HepG2 (cell line): Measurements from ENCODE around the gene PAFAH1B2. TPM values are rescaled to one million over a fixed set of nuclear protein-coding genes. Genes with fewer than 3 reads are reported as not detected.

ENCODE experiments used
- ATAC-seq: fragments of 200-7000 bp; cut with Tn5 transposase; 3 replicates; pipeline ENCODE4 v1.9.1; 2020; ENCODE audit warnings: mild to moderate bottlenecking, moderate library complexity
- BruUV-seq: library from RNA; stranded (reverse); fragments of 400-500 nt; replicated peaks from 2 replicates; lab custom pipeline; 2021; lab: Mats Ljungman, UMichigan
- CTCF ChIA-PET: fragments of 300-600 bp; formaldehyde crosslinking; extraction: SDS; loops from one replicate; lab custom pipeline; 2021; ENCODE audit warnings: low total read pairs, inconsistent platforms, low intra/inter-chr PET ratio; lab: Yijun Ruan, JAX
- POLR2A ChIA-PET: fragments of 350-600 bp; sonication (Branson Sonifier 250); formaldehyde crosslinking; loops from one replicate; lab custom pipeline; 2020; ENCODE audit warnings: antibody characterized with exemption, inconsistent platforms; lab: Yijun Ruan, JAX
- DNase-seq: peaks from one replicate; pipeline ENCODE4 v3.0.0-alpha.2; 2015; ENCODE audit warnings: low spot score
- FAIRE-seq: peaks from 3 replicates; lab custom pipeline; 2011; peaks lifted over from hg19 to GRCh38; lab: Jason Lieb, UNC
- H2AFZ ChIP-seq: one replicate; pipeline ENCODE4 v1.6.1; 2011; ENCODE audit warnings: low read length, inconsistent platforms
- H3K27ac ChIP-seq: fragments of 300-600 bp; 3 replicates; pipeline ENCODE4 v1.8.0; 2011; ENCODE audit warnings: mixed run types, mild to moderate bottlenecking, mixed read lengths, low read length, inconsistent platforms; ENCODE audit not compliant: insufficient read depth; ENCODE audit errors: extremely low read length
- H3K27me3 ChIP-seq, 2 experiments: fragments of 200-600 bp in 1 of 2; 2 replicates in 1 of 2; 3 replicates in 1 of 2; pipeline versions ENCODE4 v1.6.0 to v1.8.0; 2011; ENCODE audit warnings: low read length in 2 of 2, mild to moderate bottlenecking in 2 of 2, moderate library complexity in 2 of 2, inconsistent platforms in 1 of 2; ENCODE audit not compliant: insufficient read depth in 2 of 2, control insufficient read depth in 1 of 2
- H3K36me3 ChIP-seq, 2 experiments: fragments of 200-600 bp in 1 of 2; replicated peaks in 1 of 2; 2 replicates in 1 of 2; 3 replicates in 1 of 2; pipeline versions ENCODE4 v1.5.1 to v1.8.0; 2011; ENCODE audit warnings: low read length in 2 of 2, inconsistent platforms in 1 of 2; ENCODE audit not compliant: insufficient read depth in 2 of 2, control insufficient read depth in 1 of 2
- H3K4me1 ChIP-seq: 2 replicates; pipeline ENCODE4 v1.5.1; 2012; ENCODE audit warnings: low read length, inconsistent platforms; ENCODE audit not compliant: insufficient read depth
- H3K4me2 ChIP-seq: 2 replicates; pipeline ENCODE4 v1.6.0; 2011; ENCODE audit warnings: low read depth, low read length, inconsistent platforms
- H3K4me3 ChIP-seq, 3 experiments: fragments of 200-600 bp in 1 of 3; sonication (generic), shearing (Covaris generic) in 1 of 3; replicated peaks in 1 of 3; 2 replicates each; pipeline ENCODE4 v1.5.1; 2011 to 2016; ENCODE audit warnings: low read length in 3 of 3, inconsistent platforms in 2 of 3, low read depth in 2 of 3, mild to moderate bottlenecking in 2 of 3, control low read depth in 1 of 3, mixed read lengths in 1 of 3; ENCODE audit not compliant: insufficient read depth in 1 of 3
- H3K79me2 ChIP-seq: one replicate; pipeline ENCODE4 v1.6.1; 2011; ENCODE audit warnings: low read length, inconsistent platforms; ENCODE audit not compliant: insufficient read depth
- H3K9ac ChIP-seq: 2 replicates; pipeline ENCODE4 v1.6.0; 2011; ENCODE audit warnings: mild to moderate bottlenecking, low read depth, low read length, inconsistent platforms; ENCODE audit not compliant: insufficient read depth
- H3K9me3 ChIP-seq: 2 replicates; pipeline ENCODE4 v1.5.1; 2012; ENCODE audit warnings: mild to moderate bottlenecking, low read length
- H4K20me1 ChIP-seq: 2 replicates; pipeline ENCODE4 v1.6.0; 2011; ENCODE audit warnings: inconsistent platforms, mild to moderate bottlenecking, low read length, moderate library complexity; ENCODE audit not compliant: insufficient read depth
- ATAD3A ChIP-seq: sonication (generic); formaldehyde crosslinking; IDR thresholded peaks from 2 replicates; pipeline ENCODE4 v1.4.0; 2020; ENCODE audit warnings: missing genetic modification reagents
- GTF2F1 ChIP-seq: fragments of 150-350 bp; IDR thresholded peaks from 2 replicates; pipeline ENCODE4 v1.6.1; 2014; ENCODE audit warnings: low read length
- HIVEP1 ChIP-seq: sonication (generic); formaldehyde crosslinking; IDR thresholded peaks from 2 replicates; pipeline ENCODE4 v1.4.0; 2020; ENCODE audit warnings: mild to moderate bottlenecking, missing genetic modification reagents
- IKZF4 ChIP-seq: sonication (generic); formaldehyde crosslinking; IDR thresholded peaks from 2 replicates; pipeline ENCODE4 v1.5.1; 2020; ENCODE audit warnings: borderline replicate concordance, mild to moderate bottlenecking, low read depth, missing genetic modification reagents; ENCODE audit errors: not compliant biosample characterization
- MLX ChIP-seq: IDR thresholded peaks from 2 replicates; pipeline ENCODE4 v1.6.1; 2016
- MTA1 ChIP-seq: sonication (generic); formaldehyde crosslinking; IDR thresholded peaks from 2 replicates; pipeline ENCODE4 v1.4.0; 2020; ENCODE audit warnings: missing genetic modification reagents, mild to moderate bottlenecking, borderline replicate concordance
- NR0B2 ChIP-seq: sonication (generic); formaldehyde crosslinking; IDR thresholded peaks from 2 replicates; pipeline ENCODE4 v1.4.0; 2020; ENCODE audit warnings: mild to moderate bottlenecking, missing genetic modification reagents
- PLRG1 ChIP-seq: fragments of 450-650 bp; conservative IDR thresholded peaks from 2 replicates; pipeline ENCODE4 v1.6.1; 2016
- SIX1 ChIP-seq: sonication (generic); formaldehyde crosslinking; IDR thresholded peaks from 2 replicates; pipeline ENCODE4 v1.4.0; 2020; ENCODE audit warnings: missing genetic modification reagents, borderline replicate concordance
- SMAD9 ChIP-seq: sonication (generic); formaldehyde crosslinking; IDR thresholded peaks from 2 replicates; pipeline ENCODE4 v1.5.1; 2020; ENCODE audit warnings: mild to moderate bottlenecking, missing genetic modification reagents
- SMARCE1 ChIP-seq: fragments of 450-650 bp; IDR thresholded peaks from 2 replicates; pipeline ENCODE4 v1.6.1; 2017; ENCODE audit warnings: borderline replicate concordance
- ZBTB43 ChIP-seq: sonication (generic); formaldehyde crosslinking; conservative IDR thresholded peaks from 2 replicates; pipeline ENCODE4 v1.4.0; 2020; ENCODE audit warnings: missing genetic modification reagents
- ZNF570 ChIP-seq: sonication (generic); formaldehyde crosslinking; IDR thresholded peaks from 2 replicates; pipeline ENCODE4 v1.4.0; 2020; ENCODE audit warnings: mild to moderate bottlenecking, missing genetic modification reagents, borderline replicate concordance
- ZNF720 ChIP-seq: sonication (generic); formaldehyde crosslinking; IDR thresholded peaks from 2 replicates; pipeline ENCODE4 v1.4.0; 2020; ENCODE audit warnings: missing genetic modification reagents
- ZZZ3 ChIP-seq: sonication (generic); formaldehyde crosslinking; IDR thresholded peaks from 2 replicates; pipeline ENCODE4 v1.4.0; 2020; ENCODE audit warnings: missing genetic modification reagents, mild to moderate bottlenecking, borderline replicate concordance
- WGBS: methylation state at CpG from one replicate; pipeline ENCODE4 v1.1.6; 2017; ENCODE audit warnings: low lambda C conversion rate; 5-methylcytosine and 5-hydroxymethylcytosine counted together
- in situ Hi-C: cut with HindIII; loops from 2 replicates; pipeline ENCODE4 v1.10.0; 2017; ENCODE audit warnings: low pct_unique_long_range_greater_than_20kb; ENCODE audit not compliant: extremely low pct_ligation_motif_present
- intact Hi-C: fragments of 100-400 bp; cut with micrococcal nuclease; formaldehyde crosslinking; loops from one replicate; pipeline ENCODE4 v1.10.0; 2022; ENCODE audit not compliant: unreplicated experiment
- polyA plus RNA-seq, 8 experiments: library from polyadenylated mRNA; depleted of rRNA in 3 of 8; stranded (reverse) in 7 of 8; unstranded in 1 of 8; fragments of >200 nt; fragmentation: Illumina TruSeq in 4 of 8; extraction: Trizol in 4 of 8; gene quantifications; 2 replicates each; pipeline versions ENCODE4 v1.2.1 to v1.2.3, GENCODE V29; 2011 to 2016; ENCODE audit warnings: low read depth in 4 of 8, missing spikeins in 1 of 8, mixed read lengths in 1 of 8; ENCODE audit not compliant: insufficient read depth in 1 of 8
- total RNA-seq, 5 experiments: library from RNA; depleted of rRNA; stranded (reverse); fragments of >200 nt; fragmentation: Illumina TruSeq; extraction: Trizol; gene quantifications; 2 replicates each; pipeline ENCODE4 v1.2.3, GENCODE V29; 2016; ENCODE audit warnings: low read depth in 1 of 5
- TF ChIP-seq, protein P1 (sequence below): IDR thresholded peaks from 2 replicates; pipeline ENCODE4 v1.6.1; 2018; ENCODE audit warnings: missing genetic modification reagents
- TF ChIP-seq, protein P2 (sequence below): sonication (generic); IDR thresholded peaks from 2 replicates; pipeline ENCODE4 v1.6.1; 2016; ENCODE audit warnings: low read depth, borderline replicate concordance

Gene PAFAH1B2
- total and polyA plus RNA-seq, 2 of the 13 experiments (the other 11 are each of a cell fraction or from before 2014, with no cell fraction given): 28.8 to 104 TPM

DNA sequence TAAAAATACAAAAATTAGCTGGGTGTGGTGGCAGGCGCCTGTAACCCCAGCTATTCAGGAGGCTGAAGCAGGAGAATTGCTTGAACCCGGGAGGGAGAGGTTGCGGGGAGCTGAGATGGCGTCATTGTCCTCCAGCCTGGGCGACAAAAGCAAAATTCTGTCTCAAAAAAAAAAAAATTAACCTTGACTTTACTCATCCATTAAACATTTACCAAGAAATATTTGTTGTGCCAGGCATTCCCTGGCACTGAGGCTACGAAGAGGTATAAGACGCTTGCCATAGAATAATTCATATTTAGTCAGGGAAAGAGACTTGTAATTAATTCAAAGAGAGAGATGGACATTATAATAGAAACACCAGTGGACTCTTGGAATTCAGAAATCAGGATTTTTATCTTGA, 13.2 kb upstream of the PAFAH1B2 start:
- Histone ChIP-seq H2AFZ (no peak overlapping the region), H3K9ac (no peak overlapping the region), H3K79me2 (no peaks in the 10 kb centered on the region), H3K4me2 (no peak overlapping the region), H3K27me3 (peaks cover 0 to 4% of the 10 kb centered on the region in 2 experiments; a peak in 2 of 5 replicates), H3K4me3 (no peak overlapping the region), H3K9me3 (no peaks in the 10 kb centered on the region), H4K20me1 (no peaks in the 10 kb centered on the region), H3K36me3 (no peaks in the 10 kb centered on the region), H3K4me1 (0 out of 2 replicates have a peak, but pooled peaks cover 7% of the 10 kb centered on the region), H3K27ac (no peak overlapping the region)
- BruUV-seq: no TSS peak
- intact Hi-C loops: loop anchor here (5.0 kb wide), 1 partner anchor 76 kb away; no protein-coding TSS in a partner anchor
- ATAC-seq: no peak
- ChIA-PET CTCF (no interaction called here), POLR2A (no interaction called here)
- no peak for FAIRE-seq
- in situ Hi-C loops: loop anchor here (5.0 kb wide), 1 partner anchor 76 kb away; no protein-coding TSS in a partner anchor
- no peak for DNase-seq
- WGBS: 34% methylated on average over 7 of the region's 7 CpGs
- no peak for TF ChIP-seq MTA1
- TF ChIP-seq, protein P1, sequence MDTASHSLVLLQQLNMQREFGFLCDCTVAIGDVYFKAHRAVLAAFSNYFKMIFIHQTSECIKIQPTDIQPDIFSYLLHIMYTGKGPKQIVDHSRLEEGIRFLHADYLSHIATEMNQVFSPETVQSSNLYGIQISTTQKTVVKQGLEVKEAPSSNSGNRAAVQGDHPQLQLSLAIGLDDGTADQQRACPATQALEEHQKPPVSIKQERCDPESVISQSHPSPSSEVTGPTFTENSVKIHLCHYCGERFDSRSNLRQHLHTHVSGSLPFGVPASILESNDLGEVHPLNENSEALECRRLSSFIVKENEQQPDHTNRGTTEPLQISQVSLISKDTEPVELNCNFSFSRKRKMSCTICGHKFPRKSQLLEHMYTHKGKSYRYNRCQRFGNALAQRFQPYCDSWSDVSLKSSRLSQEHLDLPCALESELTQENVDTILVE (CRISPR knock-in tag): no peak
- TF ChIP-seq ATAD3A (CRISPR knock-in tag): no peak
- TF ChIP-seq ZBTB43 (CRISPR knock-in tag): no peak
- TF ChIP-seq, protein P2, sequence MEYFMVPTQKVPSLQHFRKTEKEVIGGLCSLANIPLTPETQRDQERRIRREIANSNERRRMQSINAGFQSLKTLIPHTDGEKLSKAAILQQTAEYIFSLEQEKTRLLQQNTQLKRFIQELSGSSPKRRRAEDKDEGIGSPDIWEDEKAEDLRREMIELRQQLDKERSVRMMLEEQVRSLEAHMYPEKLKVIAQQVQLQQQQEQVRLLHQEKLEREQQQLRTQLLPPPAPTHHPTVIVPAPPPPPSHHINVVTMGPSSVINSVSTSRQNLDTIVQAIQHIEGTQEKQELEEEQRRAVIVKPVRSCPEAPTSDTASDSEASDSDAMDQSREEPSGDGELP: no peak
- no peak for TF ChIP-seq IKZF4
- no peak for TF ChIP-seq ZNF570 (CRISPR knock-in tag)
- no peak for TF ChIP-seq SMARCE1
- TF ChIP-seq SMAD9 (CRISPR knock-in tag): no peak
- TF ChIP-seq ZNF720: no peak
- no peak for TF ChIP-seq PLRG1
- no peak for TF ChIP-seq NR0B2 (CRISPR knock-in tag)
- no peak for TF ChIP-seq SIX1 (CRISPR knock-in tag)
- TF ChIP-seq GTF2F1: no peak
- no peak for TF ChIP-seq ZZZ3 (CRISPR knock-in tag)
- TF ChIP-seq HIVEP1 (CRISPR knock-in tag): no peak
- no peak for TF ChIP-seq MLX (CRISPR knock-in tag)
